Metanephros (tissue), 2 donors: ENCODE measurements around the gene VMP1. TPM values are rescaled to one million over a fixed set of nuclear protein-coding genes. Genes with fewer than 3 reads are reported as not detected.

Source experiments
- small RNA-seq: library from RNA; depleted of rRNA; stranded (forward); fragments of <200 nt; gene quantifications from one replicate; pipeline ENCODE3, GENCODE V24; 2014; ENCODE audit warnings: low replicate concordance
- total RNA-seq: library from RNA; depleted of rRNA; stranded (reverse); fragments of >200 nt; gene quantifications from one replicate; pipeline ENCODE4 v1.2.3, GENCODE V29; 2014

VMP1 gene
- total RNA-seq: 121 TPM

GRCh38 chr17:59707149-59707970 lies at the start of gene VMP1, which contains the start of gene PTRH2:
Gene VMP1 (plus strand): TSS chr17:59707654. CDS start chr17:59731447, 23,793 bp downstream.
Gene PTRH2 (minus strand): TSS chr17:59707430. CDS start chr17:59697978, 9,452 bp downstream.

Small RNAs within 50 kb of the gene (small RNA-seq; reads per million reads assigned to genes)
- not detected for gene AC040904.1
- gene RNU6-450P: not detected

Other genes starting within 250 kb of the VMP1 start
- gene DHX40, start 142.0 kb upstream of the VMP1 start, total RNA-seq: 74.2 TPM
- gene CLTC, start 87.8 kb upstream of the VMP1 start, total RNA-seq: 276 TPM
- 11.7 TPM for gene PTRH2, start 224 bp upstream of the VMP1 start, total RNA-seq
- gene TUBD1, start 185.3 kb downstream of the VMP1 start, total RNA-seq: 22.2 TPM
- gene RPS6KB1, start 185.5 kb downstream of the VMP1 start, total RNA-seq: 34.2 TPM